NB4 (cell line): ENCODE data around the gene ITSN1.

Source experiments
- CTCF ChIP-seq: IDR thresholded peaks from one replicate; pipeline ENCODE4 v1.5.1; 2012; ENCODE audit warnings: low read depth, low read length
- MAX ChIP-seq: IDR thresholded peaks from 2 replicates; pipeline ENCODE4 v1.6.1; 2011; ENCODE audit warnings: low read depth, low read length
- MYC ChIP-seq: IDR thresholded peaks from 2 replicates; pipeline ENCODE4 v1.6.1; 2011; ENCODE audit warnings: low read depth, low read length
- POLR2A ChIP-seq: IDR thresholded peaks from 2 replicates; pipeline ENCODE4 v1.6.1; 2011; ENCODE audit warnings: mild to moderate bottlenecking; ENCODE audit not compliant: insufficient read length; ENCODE audit errors: extremely low read depth

DNA sequence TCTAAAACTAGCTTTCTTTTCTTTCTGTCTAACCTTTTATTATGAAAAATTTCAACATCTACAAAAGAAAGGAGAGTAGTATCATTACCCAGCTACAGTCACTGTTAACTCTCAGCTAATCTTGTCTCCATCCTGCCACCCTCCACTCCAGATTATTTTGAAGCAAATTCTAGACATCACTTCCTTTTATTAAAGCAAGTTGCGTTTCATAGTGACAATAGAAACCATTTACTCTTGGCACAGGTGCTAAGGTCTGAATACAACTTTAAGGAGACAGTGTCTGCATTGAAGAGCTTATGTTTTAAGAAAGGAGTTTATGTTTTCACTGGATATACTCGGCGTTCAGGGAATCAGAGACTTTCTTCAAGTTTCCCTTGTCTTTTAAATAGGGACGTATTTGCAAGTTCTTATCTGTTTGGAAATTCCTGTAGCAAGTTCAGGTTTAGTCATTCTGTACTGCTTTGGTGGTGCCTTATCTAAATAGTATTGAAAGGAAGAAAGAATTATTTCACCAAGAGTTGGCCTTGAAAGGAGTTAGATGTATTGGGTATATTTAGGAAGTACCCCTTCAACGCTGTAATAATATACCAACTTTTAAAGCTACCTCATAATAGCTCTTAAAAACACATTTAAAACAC is 42.7 kb downstream of the ITSN1 start:
- TF ChIP-seq POLR2A (no peak), CTCF (no peak), MYC (no peak), MAX (no peak)
